HS-27A (cell line): ENCODE measurements around the gene DUSP15.
"Not testable (repeated sequence)": the region's sequence is repeated elsewhere in the genome, so short reads cannot be mapped to it uniquely, and the experiment has no call there.

Source experiments
- DNase-seq: peaks from one replicate; pipeline ENCODE4 v3.0.0-alpha.2; 2012; ENCODE audit warnings: low read depth, missing footprints

DUSP15 gene

DNA sequence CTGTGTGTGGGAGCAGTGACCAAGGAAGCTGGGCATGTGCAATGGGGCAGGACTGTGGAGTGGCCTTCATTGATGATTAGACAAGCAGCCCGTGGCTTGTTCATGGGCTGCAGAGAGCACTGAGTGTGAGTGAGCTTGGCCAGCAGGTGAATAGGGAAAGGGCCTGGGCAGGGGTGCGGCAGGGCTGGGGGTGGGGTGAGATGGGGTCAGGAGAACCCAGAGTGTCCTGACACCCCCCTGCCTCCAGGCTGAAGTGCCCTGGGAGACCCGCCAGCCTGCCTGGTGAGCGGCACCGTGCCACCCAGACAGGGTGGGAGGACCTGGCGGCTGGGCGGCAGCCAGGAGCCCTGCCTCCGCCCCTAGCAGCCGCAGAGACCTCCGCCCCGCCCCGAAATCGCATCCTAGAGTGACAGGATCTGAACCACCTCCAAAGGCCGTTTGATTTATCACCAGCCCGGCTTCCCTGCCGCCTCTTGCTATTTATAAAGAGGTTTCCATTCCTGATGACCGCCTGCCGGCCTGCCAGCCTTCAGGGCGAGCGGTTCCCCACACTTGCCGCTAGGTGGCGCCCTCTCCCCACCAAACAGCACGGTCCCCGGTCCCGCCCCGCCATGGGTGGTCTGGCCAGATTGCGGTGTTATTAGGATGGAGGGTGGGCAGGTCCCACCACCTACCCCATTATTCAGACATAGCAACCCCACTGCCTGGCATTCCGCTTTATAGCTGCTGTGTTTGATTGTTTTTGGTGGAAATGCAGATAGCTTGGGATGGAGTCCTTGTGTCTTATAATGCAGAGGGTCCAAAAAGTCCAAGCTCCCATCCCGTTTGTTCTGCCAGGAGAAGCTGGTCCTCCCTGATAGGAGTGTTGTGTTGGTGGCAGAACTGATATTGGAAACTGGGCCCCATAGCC lies 47.7 kb downstream of the DUSP15 start:
- no peak for DNase-seq

DNA sequence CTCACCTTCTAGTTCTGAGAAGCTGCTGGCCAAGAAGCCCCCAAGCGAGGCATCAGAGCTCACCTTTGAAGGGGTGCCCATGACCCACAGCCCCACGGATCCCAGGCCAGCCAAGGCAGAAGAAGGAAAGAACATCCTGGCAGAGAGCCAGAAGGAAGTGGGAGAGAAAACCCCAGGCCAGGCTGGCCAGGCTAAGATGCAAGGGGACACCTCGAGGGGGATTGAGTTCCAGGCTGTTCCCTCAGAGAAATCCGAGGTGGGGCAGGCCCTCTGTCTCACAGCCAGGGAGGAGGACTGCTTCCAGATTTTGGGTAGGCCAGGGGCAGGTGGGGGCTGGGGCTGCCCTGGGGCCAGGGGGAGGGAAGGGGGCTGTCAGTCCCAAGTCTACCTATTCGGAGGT lies 48.9 kb downstream of the DUSP15 start:
- no peak for DNase-seq

DNA sequence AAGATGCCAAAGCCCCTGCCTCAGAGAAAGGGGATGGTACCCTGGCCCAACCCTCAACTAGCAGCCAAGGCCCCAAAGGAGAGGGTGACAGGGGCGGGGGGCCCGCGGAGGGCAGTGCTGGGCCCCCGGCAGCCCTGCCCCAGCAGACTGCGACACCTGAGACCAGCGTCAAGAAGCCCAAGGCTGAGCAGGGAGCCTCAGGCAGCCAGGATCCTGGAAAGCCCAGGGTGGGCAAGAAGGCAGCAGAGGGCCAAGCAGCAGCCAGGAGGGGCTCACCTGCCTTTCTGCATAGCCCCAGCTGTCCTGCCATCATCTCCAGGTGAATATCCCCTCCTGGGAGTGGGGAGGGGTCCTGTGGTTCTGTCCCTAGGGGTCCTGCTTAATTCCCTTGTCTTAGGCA lies 50.1 kb downstream of the DUSP15 start:
- DNase-seq: no peak

DNA sequence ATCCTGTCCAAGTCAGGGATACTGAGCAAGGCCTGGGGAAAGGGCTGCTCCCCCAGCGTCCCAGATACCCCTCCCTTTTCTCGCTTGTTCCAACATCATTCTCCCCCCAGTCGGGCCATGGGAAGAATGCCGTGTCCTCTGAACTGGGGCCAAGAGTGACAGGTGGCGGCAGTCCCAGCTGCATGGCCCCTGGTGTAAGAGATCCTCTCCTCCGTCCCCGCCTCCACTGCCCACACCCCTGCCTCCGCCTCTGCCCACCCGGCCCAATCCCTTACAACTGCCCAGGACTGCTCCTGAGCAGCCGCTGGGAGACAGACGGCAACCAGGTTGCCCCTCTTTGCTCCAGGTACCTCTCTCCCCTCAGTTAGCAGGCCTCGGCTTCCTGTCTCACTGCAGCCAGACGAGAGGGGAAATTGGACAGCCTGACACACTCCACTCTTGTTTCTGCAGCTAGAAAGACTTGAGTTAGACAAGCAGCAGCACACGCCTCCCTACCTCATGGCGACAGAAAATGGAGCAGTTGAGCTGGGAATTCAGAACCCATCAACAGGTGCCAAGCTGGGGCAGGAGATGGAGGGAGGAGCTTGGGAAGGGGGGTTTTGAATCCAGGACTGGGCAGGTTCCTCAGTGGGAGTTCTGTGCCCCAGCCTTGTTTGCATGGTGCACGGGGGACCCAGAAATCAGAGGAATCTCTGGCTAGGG lies 51.1 kb downstream of the DUSP15 start, which contains the start of gene MYLK2:
MYLK2 (plus strand) TSS at position 274 of the 702 bp plus-strand sequence; CDS start at position 499, 225 bp downstream.
- DNase-seq: no peak

DNA sequence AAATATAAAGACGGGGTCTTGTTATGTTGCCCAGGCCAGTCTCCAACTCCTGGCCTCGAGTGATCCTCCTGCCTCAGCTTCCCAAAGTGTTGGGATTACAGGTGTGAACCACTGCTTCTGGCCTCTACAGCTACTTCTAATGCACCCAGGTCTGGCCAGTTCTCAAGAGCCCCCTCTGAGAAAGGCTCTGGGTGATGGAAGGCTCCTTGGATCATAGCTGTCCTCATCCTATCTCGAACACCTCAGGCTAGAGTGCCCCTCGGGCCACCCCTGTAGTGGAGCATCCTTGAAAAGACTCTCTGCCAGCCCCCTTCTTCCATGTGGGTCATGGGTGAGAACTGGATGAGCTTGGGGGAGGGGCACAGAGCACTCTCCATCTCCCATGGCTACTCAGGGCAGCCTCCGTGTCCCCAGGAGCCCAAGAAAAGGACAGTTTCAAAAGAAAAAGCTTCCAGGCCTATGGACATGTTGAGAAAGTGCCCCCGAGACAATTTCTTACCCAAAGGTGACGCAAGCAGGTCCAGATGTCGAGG lies 51.9 kb downstream of the DUSP15 start:
- no peak for DNase-seq

DNA sequence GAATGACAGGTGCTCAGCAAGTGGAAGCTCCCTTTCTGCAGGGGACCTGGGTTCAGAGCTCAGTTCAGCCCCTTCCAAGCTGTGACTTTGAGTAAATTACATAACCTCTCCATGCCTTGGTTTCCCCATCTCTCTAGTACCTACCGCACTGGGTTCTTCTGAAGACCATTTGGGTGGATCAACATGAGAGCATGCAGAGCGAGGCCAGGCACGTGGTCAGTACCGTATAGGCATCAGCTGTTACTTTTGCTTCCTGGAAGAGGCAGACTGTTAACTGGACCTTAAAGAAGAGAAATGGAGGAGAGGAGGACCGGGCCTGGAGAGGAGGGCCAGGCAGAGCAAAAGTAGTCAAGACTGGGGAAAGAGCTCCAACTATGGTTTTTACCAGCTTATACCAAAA lies 52.9 kb downstream of the DUSP15 start:
- no peak for DNase-seq

DNA sequence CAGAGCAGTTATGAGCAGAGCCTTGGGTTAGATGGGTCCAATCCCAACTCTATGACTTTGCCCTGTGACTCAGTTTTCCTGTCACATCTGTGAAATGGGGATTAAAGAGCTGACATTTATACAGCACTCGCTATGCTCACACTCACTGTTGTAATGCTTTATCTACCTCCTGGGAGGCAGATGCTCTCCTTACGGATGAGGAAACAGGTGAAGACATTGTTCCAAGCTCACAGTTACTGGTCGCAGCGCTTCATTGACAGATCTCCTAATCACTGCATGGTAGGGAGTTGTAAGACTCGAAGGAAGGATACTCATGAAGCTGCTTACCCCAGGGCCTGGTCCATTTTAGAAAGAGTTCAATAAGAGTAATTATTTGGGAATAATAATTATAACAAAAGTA lies 54.1 kb downstream of the DUSP15 start:
- DNase-seq: no peak

DNA sequence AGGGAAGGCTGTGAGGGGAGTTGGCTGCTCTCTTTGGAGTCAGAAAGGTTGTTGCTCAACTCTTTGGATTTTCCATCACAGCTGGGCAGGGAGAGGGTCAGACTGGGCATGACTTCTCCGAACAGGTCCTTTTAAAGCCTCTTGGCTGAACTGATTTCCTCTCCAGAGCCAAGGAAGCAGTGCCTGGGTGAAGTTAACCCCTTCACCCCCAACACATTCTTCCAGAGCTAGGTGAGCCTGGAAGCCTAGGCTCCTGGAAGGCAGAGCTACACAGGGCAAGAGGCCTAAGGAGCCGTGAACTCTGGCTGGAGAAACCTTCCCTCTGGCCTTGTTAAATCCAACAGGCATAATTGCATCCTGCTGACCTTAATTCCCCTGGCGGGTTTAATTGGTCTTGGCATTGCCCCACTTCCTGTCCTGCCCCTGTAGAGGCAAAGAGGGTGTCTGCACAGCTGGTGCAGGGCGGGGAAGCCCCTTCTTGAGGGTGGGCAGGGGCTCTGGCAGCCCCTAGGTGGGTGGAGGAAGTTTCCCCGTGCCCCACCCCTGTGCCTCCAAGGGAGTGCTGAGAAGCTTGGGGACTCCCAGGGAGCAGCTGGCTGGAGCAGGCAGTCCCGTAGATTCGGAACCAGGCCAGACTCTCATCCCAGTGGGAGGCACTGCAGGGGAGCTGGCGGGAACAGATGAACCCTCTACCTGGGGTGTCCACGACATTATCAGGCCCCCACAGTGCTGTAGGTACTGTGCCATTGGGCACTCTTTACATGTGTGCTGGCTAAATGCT lies 54.7 kb downstream of the DUSP15 start:
- no peak for DNase-seq

DNA sequence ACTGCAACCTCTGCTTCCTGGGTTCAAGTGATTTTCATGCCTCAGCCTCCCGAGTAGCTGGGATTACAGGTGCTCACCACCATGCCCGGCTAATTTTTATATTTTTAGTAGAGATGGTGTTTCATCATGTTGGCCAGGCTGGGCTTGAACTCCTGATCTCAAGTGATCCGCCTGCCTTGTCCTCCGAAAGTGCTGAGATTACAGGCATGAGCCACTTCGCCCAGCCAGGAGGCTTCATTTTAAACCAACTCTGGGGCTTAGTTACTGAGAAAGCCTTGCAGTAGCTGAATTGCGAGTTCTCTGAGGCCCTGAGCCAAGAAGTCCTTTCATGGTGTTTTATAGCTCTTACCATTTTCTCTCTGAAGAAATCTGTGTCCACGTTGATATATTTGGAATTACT lies 56.2 kb downstream of the DUSP15 start:
- DNase-seq: not testable (repeated sequence)

DNA sequence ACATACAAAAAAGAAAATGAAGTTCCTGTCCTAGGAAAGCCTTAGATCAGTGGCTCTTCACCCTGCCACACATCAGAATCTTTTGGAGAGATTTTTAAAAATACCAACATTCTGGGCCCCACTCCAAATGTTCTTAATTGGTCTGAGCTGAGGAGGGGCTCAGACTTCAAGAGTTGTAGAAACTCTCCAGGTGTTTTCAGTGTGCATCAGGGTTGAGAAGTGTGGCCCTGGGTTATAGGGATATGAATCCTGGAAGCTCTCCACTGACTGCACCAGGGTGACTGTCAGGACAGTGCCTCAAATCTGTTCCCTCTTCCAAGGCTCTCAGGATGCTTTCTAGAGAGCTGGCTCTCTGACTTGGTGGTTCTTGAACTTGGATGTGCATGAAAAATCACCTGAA lies 56.7 kb downstream of the DUSP15 start:
- no peak for DNase-seq

DNA sequence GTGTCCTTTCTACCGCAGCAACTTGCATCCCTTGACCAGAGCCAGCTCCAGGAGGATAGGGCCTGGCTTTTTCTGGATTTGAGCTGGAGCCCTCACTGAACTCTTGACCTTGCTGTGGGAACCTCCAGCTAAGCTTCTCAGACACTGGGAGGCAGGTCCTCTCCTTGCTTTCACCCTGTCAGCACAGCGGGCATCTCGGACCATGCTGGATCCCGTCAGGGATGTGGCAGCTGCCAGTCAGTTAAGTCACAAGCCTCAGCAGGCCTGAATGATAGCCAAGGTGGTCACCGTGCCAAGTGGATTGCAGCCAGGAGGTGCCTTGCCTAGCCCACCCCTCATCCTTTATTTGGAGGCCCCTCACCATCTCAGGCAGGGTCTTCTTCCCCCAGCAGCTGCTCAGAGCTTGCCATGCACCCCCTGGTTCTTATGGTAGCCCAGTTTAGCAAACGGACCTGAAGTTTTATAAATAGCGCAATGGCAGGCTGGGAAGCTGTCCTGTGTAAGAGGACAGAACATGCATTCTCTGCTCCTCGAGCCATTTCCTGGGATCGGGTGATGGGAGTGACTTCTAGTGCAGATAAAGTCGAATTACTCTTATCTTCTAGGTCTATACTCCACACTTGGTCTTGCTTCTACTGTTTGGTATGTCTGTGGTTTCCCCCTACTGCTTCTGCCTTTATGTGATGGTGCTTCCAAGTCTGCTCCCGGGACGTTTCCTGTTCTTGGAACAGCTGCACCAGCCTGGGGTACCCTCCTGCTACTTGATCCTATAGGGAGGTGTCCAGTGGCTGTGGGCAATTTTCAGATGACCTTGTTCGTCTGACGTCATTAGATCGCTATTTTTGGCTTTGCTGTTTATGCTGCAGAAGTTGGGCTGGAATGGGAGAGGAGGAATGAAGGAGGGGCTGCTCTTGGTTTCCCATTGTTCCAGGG lies 58.3 kb downstream of the DUSP15 start:
- peak; percentile 75 for DNase-seq

DNA sequence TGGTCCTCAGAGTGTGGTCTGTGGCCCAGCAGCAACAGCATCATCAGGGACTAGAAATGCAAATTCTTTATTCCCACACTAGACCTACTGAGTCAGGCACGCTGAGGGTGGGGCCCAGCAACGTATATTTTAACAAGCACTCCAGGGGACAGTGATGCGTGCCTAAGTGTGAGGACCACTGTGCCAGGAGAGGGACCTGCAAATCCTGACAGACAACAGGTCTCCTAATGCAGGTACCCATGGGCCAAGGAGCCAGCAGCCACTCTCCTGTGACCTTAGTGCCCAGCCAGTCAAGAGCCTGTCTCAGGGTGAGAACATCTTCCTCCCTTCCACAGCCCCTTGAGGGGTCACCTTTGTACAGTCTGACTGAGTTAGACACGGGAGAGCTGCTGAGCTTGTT lies 59.1 kb downstream of the DUSP15 start:
- no peak for DNase-seq
